Mucosa of rectum (tissue), 2 donors: ENCODE results near the gene KREMEN1.
A peak's percentile ranks its signal among the peaks of the same experiment; 100 is the strongest.
"Not testable (repeated sequence)": the region's sequence is repeated elsewhere in the genome, so short reads cannot be mapped to it uniquely, and the experiment has no call there.

Source experiments
- H3K27ac ChIP-seq, 2 donors: one replicate each; pipeline ENCODE4 v1.7.0; 2013; ENCODE audit warnings: inconsistent platforms in 2 of 2, low read depth in 2 of 2, low read length in 2 of 2
- H3K27me3 ChIP-seq, 2 donors: one replicate each; pipeline ENCODE4 v1.7.0; 2013; ENCODE audit warnings: low read length in 2 of 2; ENCODE audit not compliant: control insufficient read depth in 2 of 2, insufficient read depth in 2 of 2
- H3K36me3 ChIP-seq, 2 donors: one replicate each; pipeline ENCODE4 v1.7.0; 2013; ENCODE audit warnings: low read length in 2 of 2; ENCODE audit not compliant: control insufficient read depth in 2 of 2, insufficient read depth in 2 of 2
- H3K4me1 ChIP-seq, 2 donors: one replicate each; pipeline ENCODE4 v1.7.0; 2013; ENCODE audit warnings: low read length in 2 of 2, mild to moderate bottlenecking in 1 of 2; ENCODE audit not compliant: control insufficient read depth in 2 of 2, insufficient read depth in 2 of 2
- H3K4me3 ChIP-seq, 2 donors: one replicate each; pipeline ENCODE4 v1.7.0; 2013; ENCODE audit warnings: low read length in 2 of 2
- H3K9ac ChIP-seq, 2 donors: one replicate each; pipeline ENCODE4 v1.7.0; 2013; ENCODE audit warnings: low read length in 2 of 2, low read depth in 1 of 2, mild to moderate bottlenecking in 1 of 2
- H3K9me3 ChIP-seq, 2 donors: one replicate each; pipeline ENCODE4 v1.7.0; 2013; ENCODE audit warnings: low read length in 2 of 2; ENCODE audit not compliant: control insufficient read depth in 2 of 2
- donor health status: healthy.
- donor health status: Normal muscosa, but diverticular disease.

KREMEN1 gene

GRCh38 chr22:29079218-29079901 is 6.5 kb downstream of the KREMEN1 start:
- Histone ChIP-seq H3K9ac (no peak overlapping the region), H3K4me3 (peak overlapping the region in 1 of 2 donors; percentile 20), H3K27me3 (no peaks in the 10 kb centered on the region), H3K9me3 (no peaks in the 10 kb centered on the region), H3K4me1 (peaks cover 12 to 14% of the 10 kb centered on the region in 2 donors), H3K36me3 (no peaks in the 10 kb centered on the region), H3K27ac (peak overlapping the region; percentile 59 to 67)

- no peak overlapping the region for H3K4me3 ChIP-seq
- H3K9ac ChIP-seq = no peak overlapping the region
- peak overlapping the region in 1 of 2 donors; percentile 20 for H3K27ac ChIP-seq
- H3K27me3 ChIP-seq = no peaks in the 10 kb centered on the region
- H3K36me3 ChIP-seq = no peaks in the 10 kb centered on the region
- no peaks in the 10 kb centered on the region for H3K9me3 ChIP-seq
- H3K4me1 ChIP-seq = peaks cover 12 to 14% of the 10 kb centered on the region in 2 donors
Measured at GRCh38 chr22:29080106-29080975, 7.5 kb downstream of the KREMEN1 start.

GRCh38 chr22:29081517-29082236 is 8.8 kb downstream of the KREMEN1 start:
- Histone ChIP-seq H3K27ac (no peak overlapping the region), H3K9ac (no peak overlapping the region), H3K27me3 (no peaks in the 10 kb centered on the region), H3K36me3 (no peaks in the 10 kb centered on the region), H3K9me3 (no peaks in the 10 kb centered on the region), H3K4me3 (no peak overlapping the region), H3K4me1 (peaks cover 12 to 14% of the 10 kb centered on the region in 2 donors)

GRCh38 chr22:29082826-29083545 is 10.2 kb downstream of the KREMEN1 start:
- peaks cover 12 to 14% of the 10 kb centered on the region in 2 donors for H3K4me1 ChIP-seq
- no peaks in the 10 kb centered on the region for H3K27me3 ChIP-seq
- H3K9me3 ChIP-seq = no peaks in the 10 kb centered on the region
- no peak overlapping the region for H3K4me3 ChIP-seq
- H3K36me3 ChIP-seq = no peaks in the 10 kb centered on the region
- H3K27ac ChIP-seq = no peak overlapping the region
- H3K9ac ChIP-seq = no peak overlapping the region

GRCh38 chr22:29083576-29083932 is 10.7 kb downstream of the KREMEN1 start:
- H3K9ac ChIP-seq, H3K27me3 ChIP-seq, H3K27ac ChIP-seq, H3K9me3 ChIP-seq, H3K36me3 ChIP-seq, H3K4me3 ChIP-seq: not testable (repeated sequence)
- H3K4me1 ChIP-seq = peaks cover 11 to 14% of the 10 kb centered on the region in 2 donors

- Histone ChIP-seq H3K9me3 (no peaks in the 10 kb centered on the region), H3K4me3 (no peak overlapping the region), H3K27ac (no peak overlapping the region), H3K4me1 (peaks cover 6 to 10% of the 10 kb centered on the region in 2 donors), H3K36me3 (no peaks in the 10 kb centered on the region), H3K27me3 (no peaks in the 10 kb centered on the region), H3K9ac (no peak overlapping the region)
Measured at GRCh38 chr22:29083933-29084591, 11.2 kb downstream of the KREMEN1 start.

- Histone ChIP-seq H3K9ac (no peak overlapping the region), H3K4me3 (no peak overlapping the region), H3K9me3 (no peaks in the 10 kb centered on the region), H3K4me1 (no peaks in the 10 kb centered on the region), H3K27ac (no peak overlapping the region), H3K27me3 (no peaks in the 10 kb centered on the region), H3K36me3 (no peaks in the 10 kb centered on the region)
Measured at GRCh38 chr22:29087012-29087411, 14.2 kb downstream of the KREMEN1 start.

- H3K27ac ChIP-seq = no peak overlapping the region
- no peaks in the 10 kb centered on the region for H3K9me3 ChIP-seq
- H3K4me3 ChIP-seq = no peak overlapping the region
- no peaks in the 10 kb centered on the region for H3K27me3 ChIP-seq
- H3K9ac ChIP-seq = no peak overlapping the region
- H3K36me3 ChIP-seq = no peaks in the 10 kb centered on the region
- H3K4me1 ChIP-seq = peaks cover 0 to 3% of the 10 kb centered on the region in 2 donors
Measured at GRCh38 chr22:29088809-29089208, 16.0 kb downstream of the KREMEN1 start.

- Histone ChIP-seq H3K4me3 (no peak overlapping the region), H3K27me3 (no peaks in the 10 kb centered on the region), H3K4me1 (peaks cover 0 to 3% of the 10 kb centered on the region in 2 donors), H3K9ac (no peak overlapping the region), H3K36me3 (no peaks in the 10 kb centered on the region), H3K9me3 (no peaks in the 10 kb centered on the region), H3K27ac (no peak overlapping the region)
Measured at GRCh38 chr22:29089507-29089906, 16.7 kb downstream of the KREMEN1 start.
